CD14-positive monocyte (primary cell): ENCODE results near the gene SREK1. TPM values are rescaled to one million over a fixed set of nuclear protein-coding genes. Genes with fewer than 3 reads are reported as not detected.

Source experiments
- DNase-seq, 3 donors: peaks; one replicate each; pipeline ENCODE4 v3.0.0-alpha.2; 2011 to 2022
- H2AFZ ChIP-seq: 2 replicates; pipeline ENCODE4 v1.6.0; 2012; ENCODE audit warnings: mild to moderate bottlenecking, low read depth, low read length, inconsistent platforms; ENCODE audit not compliant: insufficient read depth, poor library complexity, severe bottlenecking
- H3K27ac ChIP-seq, 2 donors: 1 replicate in 1 of 2; 2 replicates in 1 of 2; pipeline ENCODE4 v1.5.1; 2012 to 2013; ENCODE audit warnings: low read length in 2 of 2, control low read depth in 1 of 2, inconsistent platforms in 1 of 2, low read depth in 1 of 2, mild to moderate bottlenecking in 1 of 2
- H3K27me3 ChIP-seq, 2 donors: one replicate each; pipeline versions ENCODE4 v1.6.0 to v1.6.1; 2011 to 2013; ENCODE audit warnings: low read length in 2 of 2; ENCODE audit not compliant: control insufficient read depth in 2 of 2, insufficient read depth in 2 of 2
- H3K36me3 ChIP-seq, 2 donors: replicated peaks in 1 of 2; 1 replicate in 1 of 2; 2 replicates in 1 of 2; pipeline versions ENCODE4 v1.5.1 to v1.6.1; 2012 to 2013; ENCODE audit warnings: low read length in 2 of 2, control low read depth in 1 of 2, inconsistent platforms in 1 of 2, mild to moderate bottlenecking in 1 of 2; ENCODE audit not compliant: insufficient read depth in 2 of 2, control insufficient read depth in 1 of 2
- H3K4me1 ChIP-seq, 2 donors: 1 replicate in 1 of 2; 2 replicates in 1 of 2; pipeline versions ENCODE4 v1.5.1 to v1.6.1; 2012 to 2013; ENCODE audit warnings: low read length in 2 of 2, control low read depth in 1 of 2, inconsistent platforms in 1 of 2, mild to moderate bottlenecking in 1 of 2, moderate library complexity in 1 of 2; ENCODE audit not compliant: insufficient read depth in 2 of 2, control insufficient read depth in 1 of 2
- H3K4me2 ChIP-seq: replicated peaks from 2 replicates; pipeline ENCODE3; 2012; ENCODE audit warnings: low read length, moderate library complexity, mild to moderate bottlenecking; ENCODE audit not compliant: poor library complexity, severe bottlenecking; ENCODE audit errors: extremely low read depth
- H3K4me3 ChIP-seq, 3 experiments: fragments of 200-600 bp in 1 of 3; sonication (generic) in 1 of 3; replicated peaks in 1 of 3; 1 replicate in 2 of 3; 2 replicates in 1 of 3; pipeline ENCODE4 v1.5.1; 2011 to 2013; ENCODE audit warnings: low read length in 3 of 3, mild to moderate bottlenecking in 3 of 3, control low read depth in 2 of 3, low read depth in 2 of 3, inconsistent platforms in 1 of 3, moderate library complexity in 1 of 3
- H3K79me2 ChIP-seq: 2 replicates; pipeline ENCODE4 v1.6.0; 2012; ENCODE audit warnings: mild to moderate bottlenecking, control low read depth, inconsistent platforms, low read length, moderate library complexity; ENCODE audit not compliant: insufficient read depth
- H3K9ac ChIP-seq: 2 replicates; pipeline ENCODE4 v1.6.0; 2017; ENCODE audit warnings: low read length, mild to moderate bottlenecking; ENCODE audit not compliant: insufficient read depth, poor library complexity, severe bottlenecking
- H3K9me3 ChIP-seq, 2 donors: replicated peaks in 1 of 2; 1 replicate in 1 of 2; 2 replicates in 1 of 2; pipeline versions ENCODE4 v1.5.1 to v1.6.1; 2012 to 2013; ENCODE audit warnings: low read length in 2 of 2, control low read depth in 1 of 2; ENCODE audit not compliant: control insufficient read depth in 1 of 2, insufficient read depth in 1 of 2
- H4K20me1 ChIP-seq: 2 replicates; pipeline ENCODE4 v1.6.0; 2012; ENCODE audit warnings: mild to moderate bottlenecking, low read length, control low read depth, moderate library complexity; ENCODE audit not compliant: insufficient read depth
- H3K27ac Mint-ChIP-seq, 7 donors: one replicate each; pipeline ENCODE4 v1.8.0; 2020; ENCODE audit warnings: mild to moderate bottlenecking in 7 of 7, mixed read lengths in 7 of 7, moderate library complexity in 6 of 7, inconsistent platforms in 2 of 7
- H3K27me3 Mint-ChIP-seq, 3 donors: one replicate each; pipeline ENCODE4 v1.8.0; 2021 to 2022; ENCODE audit warnings: low read depth in 3 of 3, mild to moderate bottlenecking in 3 of 3, mixed read lengths in 3 of 3, moderate library complexity in 3 of 3, inconsistent platforms in 1 of 3
- H3K36me3 Mint-ChIP-seq, 2 donors: one replicate each; pipeline ENCODE4 v1.8.0; 2020; ENCODE audit warnings: mixed read lengths in 2 of 2, inconsistent platforms in 1 of 2, mild to moderate bottlenecking in 1 of 2
- H3K4me1 Mint-ChIP-seq: one replicate; pipeline ENCODE4 v1.8.0; 2020; ENCODE audit warnings: mild to moderate bottlenecking, mixed read lengths
- H3K4me3 Mint-ChIP-seq, 2 donors: one replicate each; pipeline ENCODE4 v1.8.0; 2020; ENCODE audit warnings: mild to moderate bottlenecking in 2 of 2, mixed read lengths in 2 of 2, moderate library complexity in 1 of 2
- H3K9me3 Mint-ChIP-seq, 7 donors: one replicate each; pipeline ENCODE4 v1.8.0; 2020 to 2022; ENCODE audit warnings: mixed read lengths in 7 of 7, mild to moderate bottlenecking in 6 of 7, moderate library complexity in 6 of 7, inconsistent platforms in 2 of 7
- WGBS: methylation state at CpG from one replicate; pipeline ENCODE4 v1.1.5; 2013; ENCODE audit warnings: missing lambda C conversion rate; ENCODE audit not compliant: insufficient coverage; 5-methylcytosine and 5-hydroxymethylcytosine counted together
- intact Hi-C, 2 donors: fragments of 100-400 bp; cut with micrococcal nuclease; formaldehyde crosslinking; loops; one replicate each; pipeline versions ENCODE4 v1.15.0 to v1.15.1; 2023
- polyA plus RNA-seq, 3 donors: library from polyadenylated mRNA; depleted of rRNA in 1 of 3; unstranded in 2 of 3; stranded (reverse) in 1 of 3; fragments of 300-500 nt in 2 of 3; fragments of >200 nt in 1 of 3; fragmentation: Illumina TruSeq in 2 of 3; gene quantifications; 1 replicate in 2 of 3; 2 replicates in 1 of 3; pipeline ENCODE4 v1.2.3, GENCODE V29; 2012 to 2021
- TF ChIP-seq, protein P1 (sequence below): fragments of 200-600 bp; IDR thresholded peaks from one replicate; pipeline ENCODE4 v1.8.0; 2022; ENCODE audit warnings: antibody characterized with exemption, mild to moderate bottlenecking

Gene SREK1
- polyA plus RNA-seq, 3 donors, result 6.4 to 34.8 (median 9.8) TPM

DNA sequence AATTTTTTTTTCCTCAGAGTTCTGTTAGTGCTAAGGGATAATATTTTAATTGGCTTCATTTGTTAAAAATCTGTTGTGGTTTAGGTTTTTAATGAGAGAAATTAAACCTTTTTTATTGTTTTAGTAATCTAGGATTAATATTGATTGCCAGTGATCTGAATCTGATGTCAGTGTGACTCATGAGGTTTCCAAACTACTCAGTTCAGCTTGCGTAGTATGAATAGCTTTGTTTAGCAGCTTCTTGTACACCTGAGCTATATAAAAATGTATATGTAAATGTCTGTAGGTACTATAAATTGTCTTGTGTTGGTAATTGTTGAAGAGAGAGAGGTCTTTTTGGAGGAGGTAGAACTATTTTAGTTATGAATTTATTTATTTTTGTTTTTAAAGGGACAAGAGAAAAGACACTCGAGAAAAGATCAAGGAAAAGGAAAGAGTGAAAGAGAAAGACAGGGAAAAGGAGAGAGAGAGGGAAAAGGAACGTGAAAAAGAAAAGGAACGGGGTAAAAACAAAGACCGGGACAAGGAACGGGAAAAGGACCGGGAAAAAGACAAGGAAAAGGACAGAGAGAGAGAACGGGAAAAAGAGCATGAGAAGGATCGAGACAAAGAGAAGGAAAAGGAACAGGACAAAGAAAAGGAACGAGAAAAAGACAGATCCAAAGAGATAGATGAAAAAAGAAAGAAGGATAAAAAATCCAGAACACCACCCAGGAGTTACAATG, 26.3 kb downstream of the SREK1 start:
- H3K79me2 ChIP-seq, result no peaks in the 10 kb centered on the region
- 100% methylated on average over 8 of the region's 10 CpGs for WGBS
- H3K9ac ChIP-seq, result no peak overlapping the region
- Mint-ChIP-seq H3K36me3 (peaks cover 54 to 70% of the 10 kb centered on the region in 2 donors), H3K27ac (peak overlapping the region in 3 of 7 donors; percentile 1 to 55 (median 11)), H3K4me1 (no peaks in the 10 kb centered on the region), H3K9me3 (no peaks in the 10 kb centered on the region), H3K4me3 (no peak overlapping the region), H3K27me3 (no peaks in the 10 kb centered on the region)
- no peak overlapping the region for H3K27ac ChIP-seq
- TF ChIP-seq, protein P1, sequence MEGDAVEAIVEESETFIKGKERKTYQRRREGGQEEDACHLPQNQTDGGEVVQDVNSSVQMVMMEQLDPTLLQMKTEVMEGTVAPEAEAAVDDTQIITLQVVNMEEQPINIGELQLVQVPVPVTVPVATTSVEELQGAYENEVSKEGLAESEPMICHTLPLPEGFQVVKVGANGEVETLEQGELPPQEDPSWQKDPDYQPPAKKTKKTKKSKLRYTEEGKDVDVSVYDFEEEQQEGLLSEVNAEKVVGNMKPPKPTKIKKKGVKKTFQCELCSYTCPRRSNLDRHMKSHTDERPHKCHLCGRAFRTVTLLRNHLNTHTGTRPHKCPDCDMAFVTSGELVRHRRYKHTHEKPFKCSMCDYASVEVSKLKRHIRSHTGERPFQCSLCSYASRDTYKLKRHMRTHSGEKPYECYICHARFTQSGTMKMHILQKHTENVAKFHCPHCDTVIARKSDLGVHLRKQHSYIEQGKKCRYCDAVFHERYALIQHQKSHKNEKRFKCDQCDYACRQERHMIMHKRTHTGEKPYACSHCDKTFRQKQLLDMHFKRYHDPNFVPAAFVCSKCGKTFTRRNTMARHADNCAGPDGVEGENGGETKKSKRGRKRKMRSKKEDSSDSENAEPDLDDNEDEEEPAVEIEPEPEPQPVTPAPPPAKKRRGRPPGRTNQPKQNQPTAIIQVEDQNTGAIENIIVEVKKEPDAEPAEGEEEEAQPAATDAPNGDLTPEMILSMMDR, result no peak
- H3K27me3 ChIP-seq, result no peaks in the 10 kb centered on the region
- DNase-seq, result no peak
- no peaks in the 10 kb centered on the region for H3K4me1 ChIP-seq
- peaks cover 73 to 95% of the 10 kb centered on the region in 2 donors for H3K36me3 ChIP-seq
- no peaks in the 10 kb centered on the region for H4K20me1 ChIP-seq
- H2AFZ ChIP-seq, result no peak overlapping the region
- no peak overlapping the region for H3K4me3 ChIP-seq
- H3K4me2 ChIP-seq, result no peak overlapping the region
- H3K9me3 ChIP-seq, result no peaks in the 10 kb centered on the region
- intact Hi-C loops, result no loop called here

DNA sequence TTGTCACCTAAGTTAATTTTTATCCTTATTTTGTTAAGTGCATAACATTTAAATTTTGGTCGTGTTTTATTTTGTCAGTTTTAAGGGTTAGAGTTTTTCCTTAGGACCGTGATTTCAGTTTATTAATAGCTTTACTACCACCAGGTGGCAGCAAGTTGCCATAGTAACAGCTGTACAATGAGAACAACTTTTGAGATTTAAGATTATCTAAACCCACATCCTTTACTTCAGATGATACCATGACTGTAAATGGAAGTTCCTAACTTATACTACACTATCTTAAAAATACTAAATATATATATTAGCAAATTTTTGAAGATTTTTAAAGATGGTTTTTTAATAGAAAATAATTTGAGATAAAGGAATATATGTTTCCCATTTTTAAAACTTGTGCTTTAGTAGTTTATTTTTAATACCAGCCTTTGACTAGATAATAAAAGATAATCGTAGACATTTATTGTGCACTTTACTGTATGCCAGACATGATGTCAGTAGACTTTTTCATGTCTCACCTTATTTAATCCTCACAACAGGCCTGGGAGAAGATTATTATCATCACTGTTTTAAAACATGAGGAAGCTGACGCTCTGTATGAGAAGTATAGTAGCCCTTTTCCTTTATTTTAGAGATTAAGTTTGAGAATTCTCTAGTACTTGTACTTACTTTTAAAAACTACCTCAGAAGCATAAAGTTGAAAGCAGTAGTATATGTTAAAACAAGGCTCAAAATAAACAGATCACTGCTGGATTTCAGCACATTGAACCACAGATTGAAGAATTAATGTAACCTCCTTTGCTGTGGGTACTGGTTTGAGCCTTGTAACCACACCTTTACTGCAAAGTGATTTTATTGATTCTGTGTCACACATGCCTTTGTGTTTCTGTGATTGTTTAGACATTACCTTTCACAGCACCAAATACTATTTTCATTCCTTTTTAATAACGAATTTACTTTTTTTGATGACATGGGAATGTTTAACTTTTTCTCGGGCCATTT, 27.5 kb downstream of the SREK1 start:
- Histone ChIP-seq H3K4me2 (no peak overlapping the region), H3K27ac (no peak overlapping the region), H3K36me3 (peaks cover 73 to 95% of the 10 kb centered on the region in 2 donors), H3K79me2 (no peaks in the 10 kb centered on the region), H3K27me3 (no peaks in the 10 kb centered on the region), H2AFZ (no peak overlapping the region), H4K20me1 (no peaks in the 10 kb centered on the region), H3K4me3 (no peak overlapping the region), H3K9ac (no peak overlapping the region), H3K9me3 (no peaks in the 10 kb centered on the region), H3K4me1 (no peaks in the 10 kb centered on the region)
- WGBS, result no CpG with 5 or more reads among the region's 6 CpGs
- Mint-ChIP-seq H3K4me3 (no peak overlapping the region), H3K27ac (no peak overlapping the region), H3K9me3 (no peaks in the 10 kb centered on the region), H3K36me3 (peaks cover 54 to 70% of the 10 kb centered on the region in 2 donors), H3K27me3 (no peaks in the 10 kb centered on the region), H3K4me1 (no peaks in the 10 kb centered on the region)
- TF ChIP-seq, protein P1, result peak; percentile 73
- peak; percentile 10 to 43 (median 28) for DNase-seq
- intact Hi-C loops, result no loop called here
